Hippocampal formation (tissue), 2 donors: ENCODE data around the gene CBFB.
"Not testable (repeated sequence)": the region's sequence is repeated elsewhere in the genome, so short reads cannot be mapped to it uniquely, and the experiment has no call there.

Source experiments
- DNase-seq, 2 donors: peaks; one replicate each; lab custom pipeline; 2025; lab: John Stamatoyannopoulos, UW

The CBFB gene

DNA sequence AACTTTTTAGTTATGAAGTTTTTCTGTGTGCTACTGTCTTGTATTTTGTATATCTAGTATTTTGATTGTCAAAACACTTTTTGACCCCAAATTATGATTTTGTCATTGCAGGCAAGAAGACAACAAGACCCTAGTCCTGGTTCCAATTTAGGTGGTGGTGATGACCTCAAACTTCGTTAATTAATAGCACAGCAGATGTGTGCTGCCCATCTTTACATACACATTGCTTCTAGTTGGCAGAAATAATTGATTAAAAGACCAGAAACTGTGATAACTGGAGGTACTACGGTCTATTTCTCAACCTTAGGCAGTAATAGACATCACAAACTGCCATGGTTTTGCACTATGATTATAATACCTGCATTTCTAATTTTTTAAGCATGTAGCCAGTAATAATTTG, 69.7 kb downstream of the CBFB start:
- DNase-seq: no peak

DNA sequence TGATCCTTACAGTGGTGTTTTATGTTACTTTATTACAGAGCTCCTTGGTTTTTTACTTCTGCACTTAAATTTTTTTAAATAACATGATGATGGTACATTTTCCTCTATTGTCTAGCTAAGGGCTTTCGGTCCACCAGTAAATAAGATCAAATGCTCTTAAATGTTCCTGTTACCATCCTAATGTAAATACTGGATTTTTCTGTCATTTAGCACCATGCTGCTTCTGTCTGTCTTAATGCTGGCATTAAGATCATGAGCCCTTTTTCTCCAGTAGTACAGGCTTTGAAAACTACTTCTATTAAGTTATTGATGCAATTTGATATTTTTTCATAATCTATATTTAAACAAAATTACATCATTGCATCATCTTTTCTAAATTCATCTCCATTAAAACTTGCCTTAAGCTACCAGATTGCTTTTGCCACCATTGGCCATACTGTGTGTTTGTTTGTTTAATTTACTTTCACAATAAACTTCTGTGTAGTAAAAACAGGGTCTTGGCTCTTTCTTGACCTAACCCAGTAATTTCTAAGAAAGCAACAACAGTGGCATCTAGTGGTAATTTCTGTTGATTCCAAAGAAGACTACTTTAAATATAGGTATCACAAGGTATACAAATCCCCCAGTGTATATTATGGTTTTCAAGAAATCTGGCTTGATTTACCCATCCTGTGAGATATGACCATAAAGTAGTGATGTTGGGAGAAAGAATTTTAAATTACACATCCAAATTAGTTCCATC, 71.8 kb downstream of the CBFB start:
- peak in 1 of 2 donors; percentile 45 for DNase-seq

DNA sequence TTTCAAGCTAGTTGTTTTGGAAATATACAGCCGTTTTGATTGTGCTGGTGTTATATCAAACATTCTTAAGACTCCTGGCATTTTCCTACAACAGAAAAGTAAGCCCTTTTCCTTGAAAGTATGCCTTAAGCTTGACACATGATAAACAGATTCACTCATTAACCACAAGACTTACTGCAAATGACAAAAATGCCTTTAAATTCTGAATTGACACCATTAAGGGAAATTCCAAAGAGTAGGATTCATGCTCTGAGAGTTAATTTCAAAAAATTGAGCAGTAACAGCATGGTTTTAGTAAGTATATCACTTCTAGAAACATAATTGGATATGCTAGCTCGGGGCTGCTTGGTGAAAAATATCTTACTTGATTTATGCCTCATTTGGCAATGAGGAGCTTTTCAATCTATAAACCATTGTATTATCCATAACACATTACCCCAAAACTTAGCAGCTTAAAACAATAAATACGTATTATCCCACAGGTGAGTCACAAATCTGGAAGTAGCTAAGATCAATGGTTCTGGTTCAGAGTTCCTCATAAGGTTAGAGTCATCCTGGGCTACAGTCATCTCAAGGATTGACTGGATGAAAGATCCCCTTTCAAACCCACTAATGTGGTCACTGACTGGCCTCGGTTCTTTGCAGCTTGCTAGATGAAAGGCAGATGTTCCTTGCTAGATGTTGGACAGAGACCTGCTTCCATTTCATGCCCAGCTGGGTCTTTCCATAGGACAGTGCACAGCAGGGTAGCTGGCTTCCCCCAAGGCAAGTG, 72.5 kb downstream of the CBFB start:
- DNase-seq: no peak

DNA sequence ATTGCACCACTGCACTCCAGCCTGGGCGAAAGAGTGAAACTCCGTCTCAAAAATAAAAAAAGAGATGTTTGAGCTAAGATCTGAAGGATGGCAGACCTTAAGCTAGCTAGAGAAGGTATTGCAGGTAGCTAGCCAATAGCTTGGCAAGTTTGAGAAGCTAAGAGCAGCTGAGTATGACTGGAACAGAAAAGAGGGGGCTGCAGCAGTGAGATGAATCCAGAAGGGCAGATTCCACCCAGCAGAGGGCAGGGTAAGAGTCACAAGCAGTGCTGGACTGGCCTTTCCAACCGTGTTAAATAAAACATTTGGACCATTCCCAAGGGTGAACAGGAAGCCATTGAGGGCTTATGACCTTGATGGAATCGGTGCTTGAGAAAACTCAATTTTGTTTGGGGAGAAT, 75.1 kb downstream of the CBFB start:
- no peak for DNase-seq

DNA sequence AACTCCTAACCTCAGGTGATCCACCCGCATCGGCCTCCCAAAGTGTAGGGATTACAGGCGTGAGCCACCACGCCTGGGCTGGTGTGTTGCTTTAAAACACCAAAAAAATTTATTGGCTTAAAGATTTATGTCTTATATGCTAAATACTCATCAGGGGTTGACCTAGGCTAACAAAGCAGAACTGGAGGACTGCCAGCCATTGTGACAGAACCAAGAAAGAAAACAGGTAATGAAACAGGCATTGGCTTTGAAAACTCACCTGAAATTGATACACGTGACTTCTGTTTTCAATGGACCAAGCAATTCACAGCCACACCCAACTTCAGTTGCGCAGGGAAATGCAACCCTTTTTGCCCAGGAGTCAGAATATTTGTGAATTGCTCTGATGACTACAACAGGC, 75.9 kb downstream of the CBFB start:
- no peak for DNase-seq

DNA sequence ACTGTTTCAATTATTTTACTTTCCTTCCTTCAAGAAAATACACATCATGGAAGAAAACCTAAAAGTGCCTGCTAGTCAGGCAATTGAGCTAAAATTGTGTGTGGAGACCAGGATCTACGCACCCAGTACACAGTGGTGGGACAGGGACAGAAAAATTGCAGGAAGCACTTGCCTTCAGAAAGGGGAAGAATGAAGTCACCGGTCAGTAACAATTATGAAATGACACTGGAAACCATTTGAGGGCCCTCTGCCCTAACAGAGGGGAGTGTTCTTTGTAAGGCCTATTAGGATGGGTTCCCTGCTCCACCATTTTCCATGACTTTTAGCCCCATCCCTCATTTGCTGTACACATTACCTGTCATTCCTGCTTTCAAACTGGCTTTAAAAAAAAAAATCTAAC, 76.3 kb downstream of the CBFB start:
- no peak for DNase-seq

DNA sequence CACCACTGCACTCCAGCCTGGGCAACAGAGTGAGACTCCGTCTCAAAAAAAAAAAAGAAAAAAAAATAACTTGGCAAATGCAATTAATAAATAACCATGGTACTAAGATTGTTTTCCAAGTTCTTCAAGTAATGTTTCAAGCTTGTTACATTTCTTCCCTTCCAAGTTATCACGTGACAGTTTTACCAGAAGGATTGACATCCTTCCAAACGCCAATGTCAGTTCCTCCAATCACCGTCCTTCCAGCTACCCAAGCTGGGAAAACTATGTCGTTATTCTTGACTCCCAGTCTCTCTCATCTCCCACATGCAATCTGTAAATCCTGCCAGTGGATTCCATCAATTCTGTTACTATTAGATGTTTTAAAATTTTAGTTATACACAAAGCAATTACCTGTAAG, 76.9 kb downstream of the CBFB start:
- DNase-seq: peak in 1 of 2 donors; percentile 28

DNA sequence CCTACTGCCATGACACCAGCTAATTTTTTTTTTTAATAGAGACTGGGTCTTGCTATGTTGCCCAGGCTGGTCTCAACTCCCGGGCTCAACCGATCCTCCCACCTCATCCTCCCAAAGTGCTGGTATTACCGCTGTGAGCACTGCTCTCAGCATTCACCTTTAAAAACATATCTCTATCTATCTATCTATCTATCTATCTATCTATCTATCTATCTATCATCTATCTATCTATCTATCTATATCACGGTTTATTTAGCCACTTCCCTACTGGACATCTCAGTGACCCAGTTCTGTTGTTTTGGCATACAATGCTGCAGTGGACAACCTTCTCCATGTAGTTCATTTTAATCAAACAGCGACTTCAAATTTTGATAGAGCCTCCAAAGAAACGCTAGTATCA, 79.5 kb downstream of the CBFB start:
- no peak for DNase-seq

DNA sequence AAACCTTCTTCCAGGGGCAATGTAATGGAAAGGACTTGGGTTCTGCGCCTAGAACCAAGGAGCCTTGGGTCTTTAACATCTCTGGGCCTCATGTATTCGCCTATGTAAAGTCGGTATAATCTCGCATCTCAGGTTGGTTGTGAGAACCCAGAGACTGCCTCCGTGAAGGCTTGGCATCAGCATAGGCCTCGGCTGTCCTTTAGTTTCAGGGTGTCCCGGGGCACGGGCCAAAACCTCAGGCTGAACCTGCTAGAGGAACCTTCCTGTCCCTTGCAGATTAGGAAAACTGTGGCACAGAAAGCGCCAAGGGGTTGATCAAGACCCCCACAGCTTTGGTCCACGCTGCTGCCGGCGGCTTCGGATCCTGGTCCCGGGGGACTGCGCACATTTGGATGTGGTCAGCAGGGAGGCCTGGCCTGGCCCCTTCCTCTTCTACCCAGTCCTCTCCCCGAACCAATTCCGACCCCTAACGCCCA, 80.0 kb downstream of the CBFB start:
- DNase-seq: no peak

DNA sequence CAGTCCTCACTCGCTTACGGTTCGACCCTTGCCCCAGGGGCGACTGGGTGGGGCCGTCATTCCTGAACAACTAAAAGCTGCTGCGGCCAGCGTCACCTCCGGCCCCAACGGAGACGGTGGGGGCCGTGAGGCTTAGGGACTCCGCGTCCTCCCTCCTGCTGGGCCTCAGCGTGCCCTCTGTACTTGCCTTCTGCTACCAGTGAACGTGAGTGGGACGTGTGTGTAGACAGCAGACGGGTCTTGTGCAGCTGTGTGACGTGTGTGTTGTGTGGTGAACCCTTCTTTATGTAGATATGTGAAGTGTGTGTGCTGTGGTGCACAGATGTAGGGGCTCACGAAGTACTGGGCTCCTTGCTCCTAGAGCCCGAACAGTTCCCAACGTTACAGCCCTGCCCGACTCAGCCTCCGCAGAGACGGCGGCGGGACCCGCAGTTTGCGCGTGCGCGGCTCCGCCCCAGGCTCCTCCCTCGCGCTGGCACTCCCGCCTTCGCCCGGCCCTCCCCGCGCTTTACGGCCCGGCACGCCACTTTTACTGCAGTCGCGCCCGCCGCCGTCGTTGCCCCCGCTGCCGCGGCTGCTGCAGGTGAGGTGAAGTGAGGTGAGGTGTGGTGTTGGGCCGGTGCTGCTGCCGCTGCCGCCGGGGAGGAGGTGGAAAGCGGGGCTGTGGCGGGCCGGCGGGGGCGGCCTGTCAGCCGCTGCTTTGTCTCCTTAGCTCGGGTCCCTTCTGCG, 80.6 kb downstream of the CBFB start, which contains the start of gene PHAF1:
PHAF1 (plus strand) TSS at position 535 of the 729 bp plus-strand sequence. CDS start 235 bp downstream, outside the sequence.
- DNase-seq: peak; percentile 89 to 93

DNA sequence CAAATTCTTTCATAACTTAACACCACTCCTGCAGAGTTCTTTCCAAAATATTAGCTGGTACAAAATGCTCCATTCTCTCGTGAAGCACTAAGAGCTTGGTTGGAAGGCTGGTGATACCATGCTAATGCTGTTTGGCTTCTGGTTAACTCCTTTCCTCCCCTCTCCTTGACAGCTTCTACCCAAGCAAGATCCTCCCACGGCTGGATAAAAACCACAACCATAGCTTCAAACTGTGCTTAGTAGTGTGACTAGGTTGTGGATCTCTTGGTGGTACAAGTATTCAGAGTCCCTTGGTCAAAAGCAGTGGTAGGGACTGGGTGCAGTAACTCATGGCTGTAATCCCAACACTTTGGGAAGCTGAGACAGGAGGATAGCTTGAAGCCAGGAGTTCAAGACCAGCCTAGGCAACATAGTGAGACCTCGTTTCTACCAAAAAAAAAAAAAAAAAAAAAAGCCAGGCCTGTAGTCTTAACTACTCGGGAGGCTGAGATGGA, 83.0 kb downstream of the CBFB start:
- DNase-seq: no peak

DNA sequence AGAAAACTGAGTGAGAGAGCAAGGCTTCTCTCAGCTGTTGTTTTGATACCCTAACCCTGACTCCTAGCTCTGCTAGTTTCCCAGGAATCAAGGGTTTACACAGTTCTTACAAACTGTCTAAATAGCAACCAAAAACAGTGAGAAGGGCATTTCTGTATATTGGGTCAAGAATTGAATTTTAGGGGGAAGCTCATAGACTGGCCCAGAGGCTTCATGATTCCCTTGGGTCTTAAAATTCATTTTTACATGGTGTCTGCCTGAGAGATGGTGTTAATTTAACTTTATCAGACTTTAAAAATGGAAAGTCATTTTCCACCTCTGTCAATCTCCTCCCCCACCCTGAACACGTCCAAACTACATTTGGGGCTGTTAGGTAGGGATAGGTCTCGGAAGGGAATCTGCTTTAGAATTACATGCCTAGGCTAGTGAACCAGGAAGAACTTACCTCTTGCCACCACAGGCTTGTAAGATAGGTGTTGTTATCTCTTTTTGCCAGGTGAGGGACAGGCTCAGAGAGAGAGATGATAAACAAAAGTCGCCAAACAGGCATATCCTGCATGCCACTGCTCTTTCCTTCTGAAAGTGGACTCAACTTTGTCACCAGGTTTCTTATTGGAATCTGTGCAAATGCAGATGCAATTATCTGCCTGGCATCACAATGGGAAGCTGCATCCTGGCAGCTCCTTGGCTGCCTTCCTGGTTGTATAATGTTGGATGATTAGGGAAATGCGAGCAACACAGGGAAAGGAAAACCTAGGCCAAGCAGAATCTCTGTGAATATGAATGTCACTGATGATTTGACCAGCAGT, 83.8 kb downstream of the CBFB start:
- DNase-seq: no peak

DNA sequence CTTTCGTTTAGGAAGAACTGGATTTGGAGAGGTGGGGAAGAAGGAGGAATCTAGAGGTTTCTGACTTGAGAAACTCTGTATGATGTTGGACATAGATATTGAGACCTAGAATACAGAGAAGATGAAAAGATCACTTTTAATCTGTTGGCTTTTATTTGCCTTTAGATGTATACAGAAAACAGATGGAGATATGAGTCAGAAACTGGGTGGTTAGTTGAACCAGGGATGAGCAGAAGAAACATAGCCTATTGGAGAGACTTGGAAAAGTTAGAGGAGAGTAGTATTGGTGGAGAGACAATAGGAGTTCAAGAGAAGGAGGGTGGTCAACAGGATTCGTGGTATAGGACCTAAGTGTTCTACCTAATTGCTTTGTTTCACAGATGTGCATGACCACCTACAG, 85.8 kb downstream of the CBFB start:
- DNase-seq: no peak

DNA sequence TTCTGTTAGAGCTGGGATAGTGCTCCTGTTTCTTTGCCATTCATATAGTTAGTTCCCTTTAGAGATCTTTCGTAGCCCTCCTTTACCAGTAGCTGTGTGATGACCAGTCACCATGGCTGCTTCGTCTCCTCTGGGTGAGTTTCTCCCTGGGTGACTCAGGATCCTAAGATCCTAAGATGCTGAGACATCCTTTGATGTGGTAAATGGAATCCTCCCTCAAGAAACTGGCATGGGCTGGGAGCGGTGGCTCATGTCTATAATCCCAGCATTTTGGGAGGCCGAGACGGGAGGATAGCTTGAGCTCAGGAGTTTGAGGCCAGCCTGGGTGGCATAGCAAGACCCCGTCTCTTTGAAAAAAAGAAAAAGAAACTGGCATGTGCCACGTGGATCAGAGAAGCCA, 86.7 kb downstream of the CBFB start:
- no peak for DNase-seq

DNA sequence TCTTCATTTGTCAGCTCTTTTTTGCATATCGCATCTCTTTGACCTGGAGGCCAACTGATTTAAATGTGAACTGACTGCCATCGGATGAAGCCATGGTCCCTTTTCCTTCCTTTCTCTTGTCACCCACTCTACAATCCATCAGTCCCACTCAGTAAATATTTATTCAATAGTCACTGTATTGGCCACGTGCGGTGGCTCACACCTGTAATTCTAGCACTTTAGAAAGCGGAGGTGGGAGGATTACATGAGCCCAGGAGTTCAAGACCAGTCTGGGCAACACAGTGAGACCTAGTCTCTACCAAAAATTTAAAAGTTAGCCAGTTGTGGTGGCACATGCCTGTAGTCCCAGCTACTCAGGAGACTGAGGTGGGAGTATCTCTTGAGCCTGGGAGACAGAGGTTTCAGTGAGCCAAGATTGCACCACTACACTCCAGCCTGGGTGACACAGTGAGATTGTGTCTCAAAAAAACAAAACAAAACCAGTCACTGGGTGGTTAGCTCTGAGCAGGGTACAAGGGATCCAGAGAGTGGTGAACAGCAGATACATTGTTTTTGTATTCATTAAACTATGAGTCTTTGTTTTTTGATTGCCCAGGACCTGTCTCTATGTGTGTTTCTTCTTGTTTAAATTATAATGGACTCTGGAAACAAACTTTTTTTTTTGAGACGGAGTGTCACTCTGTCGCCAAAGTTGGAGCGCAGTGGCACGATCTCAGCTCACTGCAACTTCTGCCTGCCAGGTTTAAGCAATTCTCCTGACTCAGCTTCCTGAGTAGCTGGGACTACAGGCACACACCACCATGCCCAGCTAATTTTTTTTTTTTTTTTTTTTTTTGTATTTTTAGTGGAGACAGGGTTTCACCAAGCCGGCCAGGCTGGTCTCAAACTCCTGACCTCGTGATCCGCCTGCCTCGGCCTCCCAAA, 87.7 kb downstream of the CBFB start:
- DNase-seq: peak in 1 of 2 donors; percentile 51

DNA sequence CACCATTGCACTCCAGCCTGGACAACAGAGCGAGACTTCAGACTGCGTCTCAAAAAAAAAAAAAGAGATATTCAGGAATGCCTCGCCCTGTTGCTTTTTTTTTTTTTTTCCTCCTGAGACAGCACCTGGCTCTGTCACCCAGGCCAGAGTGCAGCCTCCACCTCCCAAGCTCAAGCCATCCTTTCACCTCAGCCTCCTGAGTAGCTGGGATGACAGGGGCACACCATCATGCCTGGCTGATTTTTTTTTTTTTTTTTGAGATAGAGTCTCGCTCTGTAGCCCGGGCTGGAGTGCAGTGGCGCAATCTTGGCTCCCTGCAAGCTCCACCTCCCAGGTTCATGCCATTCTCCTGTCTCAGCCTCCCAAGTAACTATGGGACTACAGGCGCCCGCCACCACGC, 88.8 kb downstream of the CBFB start:
- DNase-seq: no peak

DNA sequence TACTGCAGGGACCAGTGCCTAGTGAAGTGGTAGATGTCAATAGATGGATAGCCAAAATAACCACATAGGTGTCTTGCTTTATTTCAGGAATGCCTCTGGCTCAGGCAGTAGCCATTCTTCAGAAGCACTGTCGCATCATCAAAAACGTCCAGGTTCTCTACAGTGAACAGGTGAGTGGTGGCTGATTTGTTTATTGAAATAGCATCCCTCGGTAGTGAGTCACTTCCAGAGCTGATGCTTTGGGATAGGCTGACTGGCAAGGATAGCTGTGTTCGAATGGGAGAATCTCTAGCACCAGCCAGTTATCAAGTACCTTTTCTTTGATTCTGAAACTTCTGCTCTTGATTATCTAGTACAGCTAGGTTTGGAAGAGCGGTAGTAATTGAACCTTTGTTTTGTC, 91.1 kb downstream of the CBFB start:
- no peak for DNase-seq

DNA sequence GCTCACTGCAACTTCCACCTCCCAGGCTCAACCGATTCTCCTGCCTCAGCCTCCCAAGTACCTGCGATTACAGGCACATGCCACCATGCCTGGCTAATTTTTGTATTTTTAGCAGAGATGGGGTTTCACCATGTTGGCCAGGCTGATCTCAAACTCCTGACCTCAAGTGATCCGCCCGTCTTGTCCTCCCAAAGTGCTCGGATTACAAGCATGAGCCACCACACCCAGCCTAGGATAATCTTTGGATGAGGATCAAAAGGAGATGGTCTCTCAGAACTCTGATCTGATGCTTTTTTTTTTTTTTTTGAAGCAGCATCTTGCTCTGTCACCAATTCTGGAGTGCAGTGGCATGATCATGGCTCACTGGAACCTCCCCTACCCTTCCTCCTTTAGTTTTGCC, 93.8 kb downstream of the CBFB start:
- not testable (repeated sequence) for DNase-seq

DNA sequence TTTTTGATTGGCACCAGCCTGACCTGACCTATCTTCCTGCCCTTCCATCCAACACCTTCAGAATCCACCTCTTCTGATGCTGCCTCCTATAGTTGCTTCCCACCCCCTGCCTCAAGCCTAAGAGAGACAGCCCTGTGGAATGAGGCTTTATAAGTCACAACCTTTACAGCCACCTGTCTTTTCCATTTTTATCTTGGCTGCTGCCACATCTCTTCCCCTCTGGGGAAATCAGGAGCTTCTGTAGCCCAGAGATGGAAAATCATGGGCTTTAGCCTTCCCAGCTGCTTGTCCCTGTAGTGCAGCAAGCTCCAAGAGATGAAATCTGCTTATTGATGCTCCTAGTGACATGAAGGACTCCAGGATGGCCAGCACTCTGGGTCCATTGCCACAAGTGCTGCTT, 99.5 kb downstream of the CBFB start:
- no peak for DNase-seq

DNA sequence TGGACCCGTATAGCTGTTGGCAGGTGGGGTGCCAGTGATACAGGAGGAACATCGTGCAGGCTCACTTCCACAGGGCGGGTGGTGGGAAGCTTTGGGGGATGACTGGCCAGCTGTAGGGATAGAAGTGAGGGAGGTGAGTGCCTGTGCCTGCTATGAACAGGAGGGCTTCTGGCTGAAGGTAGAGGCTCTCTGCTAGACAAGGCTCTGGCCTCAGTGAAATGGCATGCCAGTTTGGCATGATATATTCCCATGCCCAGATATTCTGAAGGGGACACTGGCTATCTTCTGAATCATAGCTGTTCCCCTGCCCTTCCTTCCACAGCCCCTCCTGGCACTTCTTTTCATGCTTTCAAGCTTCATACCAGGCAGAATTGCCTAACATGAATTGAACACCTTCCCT, 99.9 kb downstream of the CBFB start:
- no peak for DNase-seq
